ENCODE results near the gene ATAD1.

GRCh38 chr10:87864496-87865059 lies 46.6 kb upstream of the ATAD1 start:
- TF ChIP-seq, protein P1, sequence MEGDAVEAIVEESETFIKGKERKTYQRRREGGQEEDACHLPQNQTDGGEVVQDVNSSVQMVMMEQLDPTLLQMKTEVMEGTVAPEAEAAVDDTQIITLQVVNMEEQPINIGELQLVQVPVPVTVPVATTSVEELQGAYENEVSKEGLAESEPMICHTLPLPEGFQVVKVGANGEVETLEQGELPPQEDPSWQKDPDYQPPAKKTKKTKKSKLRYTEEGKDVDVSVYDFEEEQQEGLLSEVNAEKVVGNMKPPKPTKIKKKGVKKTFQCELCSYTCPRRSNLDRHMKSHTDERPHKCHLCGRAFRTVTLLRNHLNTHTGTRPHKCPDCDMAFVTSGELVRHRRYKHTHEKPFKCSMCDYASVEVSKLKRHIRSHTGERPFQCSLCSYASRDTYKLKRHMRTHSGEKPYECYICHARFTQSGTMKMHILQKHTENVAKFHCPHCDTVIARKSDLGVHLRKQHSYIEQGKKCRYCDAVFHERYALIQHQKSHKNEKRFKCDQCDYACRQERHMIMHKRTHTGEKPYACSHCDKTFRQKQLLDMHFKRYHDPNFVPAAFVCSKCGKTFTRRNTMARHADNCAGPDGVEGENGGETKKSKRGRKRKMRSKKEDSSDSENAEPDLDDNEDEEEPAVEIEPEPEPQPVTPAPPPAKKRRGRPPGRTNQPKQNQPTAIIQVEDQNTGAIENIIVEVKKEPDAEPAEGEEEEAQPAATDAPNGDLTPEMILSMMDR (conservative IDR thresholded peaks at IDR 0.05; ENCODE audit: low read depth, low read length): no peak
- TF ChIP-seq EZH2 (IDR thresholded peaks at IDR 0.05; ENCODE audit: low read length, unreplicated experiment) (no peak), EZH2phosphoT487 (IDR thresholded peaks at IDR 0.05; ENCODE audit: borderline replicate concordance, low read length) (no peak)

All from PC-3 (cell line).